Midbrain (tissue), 1 donor: ENCODE measurements around the gene ZNF134.

Experiments used
- DNase-seq: peaks from one replicate; lab custom pipeline; 2025; lab: John Stamatoyannopoulos, UW

Gene ZNF134

GRCh38 chr19:57641715-57642234, 27.7 kb downstream of the ZNF134 start:
- DNase-seq, result no peak

- DNase-seq, result no peak
These were observed 28.5 kb downstream of the ZNF134 start for GRCh38 chr19:57642396-57643046.

GRCh38 chr19:57643734-57644133, 29.7 kb downstream of the ZNF134 start:
- DNase-seq, result no peak

- DNase-seq, result no peak
These were observed 34.4 kb downstream of the ZNF134 start for GRCh38 chr19:57648331-57649003.

GRCh38 chr19:57651654-57651996, 37.6 kb downstream of the ZNF134 start:
- DNase-seq, result no peak

- no peak for DNase-seq
These were observed 39.6 kb downstream of the ZNF134 start for GRCh38 chr19:57653689-57654088.

GRCh38 chr19:57655443-57655842, 41.4 kb downstream of the ZNF134 start:
- DNase-seq, result no peak

GRCh38 chr19:57656346-57656745, 42.3 kb downstream of the ZNF134 start:
- no peak for DNase-seq

- peak; percentile 51 for DNase-seq
These were observed 50.5 kb downstream of the ZNF134 start for GRCh38 chr19:57664269-57665127.

GRCh38 chr19:57665261-57665806, 51.3 kb downstream of the ZNF134 start:
- no peak for DNase-seq

GRCh38 chr19:57667228-57667627, 53.2 kb downstream of the ZNF134 start:
- no peak for DNase-seq

GRCh38 chr19:57668635-57669034, 54.6 kb downstream of the ZNF134 start, which contains the start of gene ZSCAN4:
TSS of gene ZSCAN4 (plus strand) at chr19:57668935. CDS start at chr19:57676146, 7,211 bp downstream.
- no peak for DNase-seq

GRCh38 chr19:57671124-57671895, 57.3 kb downstream of the ZNF134 start:
- DNase-seq, result no peak

- DNase-seq, result no peak
These were observed 58.4 kb downstream of the ZNF134 start for GRCh38 chr19:57672466-57672865.
